Karpas-422 (cell line): ENCODE results near the gene CRMP1. TPM values are rescaled to one million over a fixed set of nuclear protein-coding genes. Genes with fewer than 3 reads are reported as not detected.

ENCODE experiments used
- DNase-seq: peaks from one replicate; pipeline ENCODE4 v3.0.0-alpha.2; 2015
- H2AFZ ChIP-seq: fragments of 200-600 bp; sonication (generic); 2 replicates; pipeline ENCODE4 v1.6.1; 2014; ENCODE audit warnings: antibody characterized with exemption, low read length, mixed read lengths
- H3K27ac ChIP-seq: fragments of 200-600 bp; sonication (generic); 2 replicates; pipeline ENCODE4 v1.5.1; 2014; ENCODE audit warnings: mild to moderate bottlenecking, low read length, moderate library complexity
- H3K27me3 ChIP-seq: fragments of 200-600 bp; sonication (generic); 2 replicates; pipeline ENCODE4 v1.6.1; 2014; ENCODE audit warnings: low read length, mixed read lengths
- H3K36me3 ChIP-seq: fragments of 200-600 bp; sonication (generic); 2 replicates; pipeline ENCODE4 v1.6.1; 2014; ENCODE audit warnings: low read length, mixed read lengths; ENCODE audit not compliant: insufficient read depth
- H3K4me1 ChIP-seq: fragments of 200-600 bp; sonication (generic); 2 replicates; pipeline ENCODE4 v1.6.1; 2014; ENCODE audit warnings: mild to moderate bottlenecking, low read length, mixed read lengths
- H3K4me2 ChIP-seq: fragments of 200-600 bp; sonication (generic); 2 replicates; pipeline ENCODE4 v1.6.1; 2014; ENCODE audit warnings: low read length, low read depth, mild to moderate bottlenecking; ENCODE audit not compliant: poor library complexity, severe bottlenecking
- H3K4me3 ChIP-seq: fragments of 200-600 bp; sonication (generic); 2 replicates; pipeline ENCODE4 v1.5.1; 2014; ENCODE audit warnings: mild to moderate bottlenecking, antibody characterized with exemption, low read length, mixed read lengths
- H3K79me2 ChIP-seq: fragments of 200-600 bp; sonication (generic); 2 replicates; pipeline ENCODE4 v1.6.1; 2014; ENCODE audit warnings: mild to moderate bottlenecking, low read length, mixed read lengths
- H3K9ac ChIP-seq: fragments of 200-600 bp; sonication (generic); 2 replicates; pipeline ENCODE4 v1.6.0; 2014; ENCODE audit warnings: low read length
- H3K9me2 ChIP-seq: fragments of 200-600 bp; sonication (generic), shearing (Covaris generic); replicated peaks from 2 replicates; pipeline ENCODE4 v1.6.0; 2014; ENCODE audit warnings: mild to moderate bottlenecking, low read length, moderate library complexity; ENCODE audit not compliant: insufficient read depth
- H3K9me3 ChIP-seq: fragments of 300-700, 200-600 bp; sonication (generic); 2 replicates; pipeline ENCODE4 v1.6.1; 2014; ENCODE audit warnings: low read length, mixed read lengths
- H4K20me1 ChIP-seq: fragments of 200-600 bp; sonication (generic); 2 replicates; pipeline ENCODE4 v1.6.1; 2014; ENCODE audit warnings: mild to moderate bottlenecking, antibody characterized with exemption, low read length, low read depth; ENCODE audit not compliant: insufficient read depth
- total RNA-seq: library from RNA; depleted of rRNA; stranded (reverse); fragments of >200 nt; shearing (Covaris generic); gene quantifications from 2 replicates; pipeline ENCODE4 v1.2.3, GENCODE V29; 2014; ENCODE audit warnings: low replicate concordance; rRNA removed

The CRMP1 gene
- 0.40 and 0.48 TPM in 2 replicates for total RNA-seq

DNA sequence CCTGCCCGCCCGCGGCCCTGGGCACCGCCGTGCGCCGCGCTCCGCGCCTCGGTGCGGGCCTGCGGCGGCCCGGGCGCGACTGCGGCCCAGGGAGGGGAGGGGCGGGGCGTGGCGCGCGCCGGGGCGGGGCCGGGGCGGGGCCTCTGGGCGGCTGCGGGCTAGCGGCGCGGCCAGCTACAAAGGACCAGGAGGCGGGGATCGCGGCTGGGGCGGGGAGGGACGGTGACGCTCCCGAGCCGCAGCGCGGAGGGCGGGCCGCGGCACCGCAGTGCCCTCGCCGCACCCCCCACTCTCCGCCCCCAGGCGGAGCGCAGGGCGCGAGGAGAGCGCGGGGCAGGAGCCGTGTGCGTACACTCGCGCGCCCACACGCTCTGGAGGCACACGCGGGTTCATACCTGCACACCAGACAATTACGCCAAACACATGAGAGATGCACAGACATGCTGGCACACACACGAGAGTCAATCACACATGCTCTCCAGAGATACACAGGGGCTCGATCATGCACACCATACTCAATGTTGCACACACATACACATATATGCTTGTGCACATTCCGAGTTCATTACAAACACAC, at the start of gene CRMP1:
TSS of gene CRMP1 (minus strand) at position 83 of the 577 bp plus-strand sequence. CDS start 117 bp downstream, outside the sequence.
- H3K27ac ChIP-seq, result no peak within 1 kb of the TSS
- no peak within 1 kb of the TSS for H2AFZ ChIP-seq
- H3K79me2 ChIP-seq, result no peaks in the 10 kb centered on the region
- H3K9ac ChIP-seq, result no peak within 1 kb of the TSS
- peaks cover 5% of the 10 kb centered on the region; the same call in 1 of the 2 replicates for H3K27me3 ChIP-seq
- H4K20me1 ChIP-seq, result no peaks in the 10 kb centered on the region
- no peak for DNase-seq
- H3K4me2 ChIP-seq, result peak within 1 kb of the TSS; percentile 13
- H3K36me3 ChIP-seq, result no peaks in the 10 kb centered on the region; the same call in 1 of the 2 replicates
- no peak within 1 kb of the TSS for H3K4me3 ChIP-seq
- peaks cover 5% of the 10 kb centered on the region; the same call in 1 of the 2 replicates for H3K9me3 ChIP-seq
- no peaks in the 10 kb centered on the region for H3K9me2 ChIP-seq
- peaks cover 41% of the 10 kb centered on the region for H3K4me1 ChIP-seq

- no peaks in the 10 kb centered on the region for H3K79me2 ChIP-seq
- H3K4me1 ChIP-seq, result peaks cover 40% of the 10 kb centered on the region
- H4K20me1 ChIP-seq, result no peaks in the 10 kb centered on the region
- H3K9me3 ChIP-seq, result peaks cover 24% of the 10 kb centered on the region
- H3K4me2 ChIP-seq, result no peak overlapping the region
- H2AFZ ChIP-seq, result no peak overlapping the region
- no peaks in the 10 kb centered on the region for H3K27me3 ChIP-seq
- H3K9me2 ChIP-seq, result no peaks in the 10 kb centered on the region
- no peak overlapping the region for H3K9ac ChIP-seq
- H3K4me3 ChIP-seq, result no peak overlapping the region
- no peak for DNase-seq
- H3K36me3 ChIP-seq, result peaks cover 8% of the 10 kb centered on the region; the same call in 1 of the 2 replicates
- no peak overlapping the region for H3K27ac ChIP-seq
These were observed 48.7 kb upstream of the CRMP1 start for GRCh38 chr4:5941601-5942000.

DNA sequence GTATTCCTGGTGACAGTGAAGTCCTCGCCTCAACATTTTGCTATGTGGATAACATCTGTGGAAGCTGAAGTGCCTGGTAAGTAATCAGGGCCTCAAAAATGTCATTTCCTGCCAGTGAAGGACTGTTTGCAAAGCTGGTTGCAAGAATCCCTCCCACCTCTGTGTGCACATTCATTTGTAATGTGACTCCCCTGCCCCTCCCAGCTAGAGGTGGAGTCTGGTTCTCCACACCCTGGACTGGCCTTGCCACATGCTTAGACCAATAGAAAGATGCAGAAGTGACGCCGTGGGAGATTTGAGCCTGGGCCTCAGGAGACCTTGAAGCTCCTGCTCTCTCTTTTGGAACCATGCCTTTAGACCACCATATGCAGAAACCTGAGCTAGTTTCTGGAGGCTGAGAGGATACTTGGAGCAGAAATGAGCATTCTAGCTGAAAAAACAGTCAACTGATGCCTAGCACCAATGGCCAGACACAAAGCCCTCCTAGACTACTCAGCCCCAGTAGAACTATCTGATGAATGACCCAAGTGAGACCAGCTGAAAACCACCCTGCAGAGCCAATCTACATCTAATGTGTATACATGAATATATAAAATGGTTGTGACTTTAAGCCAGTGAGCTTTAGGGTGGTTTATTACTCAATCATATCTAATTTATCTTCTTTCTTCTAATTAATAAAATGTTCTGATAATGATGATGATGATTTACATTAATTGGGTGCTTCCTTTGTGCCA, 47.8 kb upstream of the CRMP1 start:
- H4K20me1 ChIP-seq, result no peaks in the 10 kb centered on the region
- H3K4me1 ChIP-seq, result peaks cover 37% of the 10 kb centered on the region
- H3K36me3 ChIP-seq, result peaks cover 8% of the 10 kb centered on the region; the same call in 1 of the 2 replicates
- no peak overlapping the region for H3K4me3 ChIP-seq
- H3K9ac ChIP-seq, result no peak overlapping the region
- DNase-seq, result peak; percentile 90
- no peaks in the 10 kb centered on the region for H3K9me2 ChIP-seq
- H3K79me2 ChIP-seq, result no peaks in the 10 kb centered on the region
- H3K27me3 ChIP-seq, result no peaks in the 10 kb centered on the region
- peaks cover 14% of the 10 kb centered on the region for H3K9me3 ChIP-seq
- peak overlapping the region; percentile 49; the same call in 1 of the 2 replicates for H3K27ac ChIP-seq
- peak overlapping the region; percentile 23 for H3K4me2 ChIP-seq
- H2AFZ ChIP-seq, result no peak overlapping the region

DNA sequence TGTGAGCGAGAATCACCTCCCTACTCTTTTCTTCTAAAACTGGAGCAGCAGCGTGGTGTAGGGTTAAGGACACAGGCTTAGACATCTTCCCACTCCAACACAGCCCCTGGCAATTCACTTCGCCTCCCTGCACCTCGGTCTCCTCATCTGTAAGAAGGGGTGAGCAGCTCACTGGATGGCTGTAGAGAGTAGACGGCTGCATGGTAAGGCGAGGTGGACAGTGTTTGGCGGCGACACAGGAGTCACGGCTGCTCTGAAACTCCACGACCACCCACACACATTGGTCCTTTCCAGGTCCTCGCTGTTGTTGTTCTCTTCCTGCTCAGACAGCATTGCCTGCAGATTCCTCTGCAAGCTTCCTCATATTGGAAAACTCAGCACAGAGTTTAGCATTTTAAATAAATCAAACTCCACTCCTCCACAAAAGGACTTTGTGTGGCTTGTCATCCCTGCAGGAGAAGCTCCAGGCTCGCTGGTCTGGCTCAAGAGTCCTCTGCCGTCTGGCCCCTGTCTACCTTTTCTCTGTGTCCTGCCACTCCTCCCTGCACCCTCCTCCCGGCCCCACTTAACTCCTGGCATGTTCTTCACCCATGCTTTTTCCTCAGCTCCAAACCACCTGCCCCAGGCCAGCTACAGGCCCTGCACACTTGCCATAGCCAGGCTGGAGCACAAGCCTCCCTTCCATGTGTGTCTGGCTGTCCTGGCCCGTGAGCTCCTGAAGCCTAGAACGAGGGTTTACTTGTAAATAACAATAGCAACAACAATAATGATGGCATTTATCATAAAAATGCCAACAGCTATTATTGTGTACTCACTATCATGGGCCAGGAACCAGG, 41.3 kb upstream of the CRMP1 start:
- H3K4me3 ChIP-seq, result no peak overlapping the region
- H3K27ac ChIP-seq, result no peak overlapping the region
- H3K4me1 ChIP-seq, result peaks cover 44% of the 10 kb centered on the region
- no peak overlapping the region for H3K4me2 ChIP-seq
- no peaks in the 10 kb centered on the region for H4K20me1 ChIP-seq
- no peak for DNase-seq
- H3K9ac ChIP-seq, result no peak overlapping the region
- H2AFZ ChIP-seq, result no peak overlapping the region
- no peaks in the 10 kb centered on the region for H3K36me3 ChIP-seq
- no peaks in the 10 kb centered on the region for H3K79me2 ChIP-seq
- no peaks in the 10 kb centered on the region for H3K9me3 ChIP-seq
- no peaks in the 10 kb centered on the region for H3K27me3 ChIP-seq
- H3K9me2 ChIP-seq, result no peaks in the 10 kb centered on the region

DNA sequence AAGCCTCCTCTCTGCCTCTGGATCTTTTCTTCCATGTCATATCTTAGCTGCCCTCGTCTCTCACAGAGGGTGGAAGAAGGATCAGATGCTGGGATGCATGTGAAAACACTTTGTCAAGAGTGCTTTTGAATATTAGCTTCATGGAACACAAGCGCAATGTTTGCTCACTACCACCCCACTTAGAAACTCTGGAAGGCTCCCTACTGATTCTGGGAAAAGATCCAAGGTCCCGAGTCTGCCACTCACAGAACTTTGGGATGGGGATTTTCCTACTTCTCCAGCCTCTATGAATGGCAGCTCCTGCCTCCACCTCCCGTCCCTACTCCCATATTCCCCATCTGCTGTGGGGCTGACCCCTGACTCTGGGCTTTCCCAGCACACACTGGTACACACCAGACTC, 40.2 kb upstream of the CRMP1 start:
- DNase-seq, result no peak
- Histone ChIP-seq H3K4me1 (peaks cover 55% of the 10 kb centered on the region), H3K27ac (no peak overlapping the region), H3K79me2 (no peaks in the 10 kb centered on the region), H4K20me1 (no peaks in the 10 kb centered on the region), H2AFZ (no peak overlapping the region), H3K9ac (no peak overlapping the region), H3K9me3 (no peaks in the 10 kb centered on the region), H3K27me3 (no peaks in the 10 kb centered on the region), H3K9me2 (no peaks in the 10 kb centered on the region), H3K4me3 (no peak overlapping the region), H3K4me2 (no peak overlapping the region), H3K36me3 (no peaks in the 10 kb centered on the region)

DNA sequence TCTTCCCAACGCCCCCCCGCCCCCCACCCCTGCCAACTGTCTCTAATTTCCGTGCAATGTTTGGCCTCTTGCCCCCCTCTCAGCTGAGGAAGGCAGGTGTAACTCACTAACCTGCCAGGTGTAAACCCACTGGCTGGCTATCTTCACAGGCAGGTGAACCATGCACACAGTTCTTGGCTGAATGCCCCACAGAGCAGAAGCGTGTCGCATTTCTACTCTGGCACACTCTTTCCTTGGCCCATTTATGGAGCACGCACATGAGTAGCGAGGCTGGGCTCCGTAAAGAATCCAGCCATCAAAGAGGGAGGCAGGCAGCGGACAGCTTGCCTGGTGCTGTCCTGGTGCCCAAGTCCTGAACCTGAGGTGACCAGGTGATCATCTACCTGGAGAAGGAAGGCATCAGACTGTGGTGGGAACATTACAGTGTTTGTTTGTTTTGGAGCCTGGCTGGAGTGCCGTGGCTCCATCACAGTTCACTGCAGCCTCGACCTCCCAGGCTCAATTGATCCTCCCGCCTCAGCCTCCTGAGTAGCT, 39.2 kb upstream of the CRMP1 start:
- Histone ChIP-seq H3K27me3 (no peaks in the 10 kb centered on the region), H3K4me1 (peaks cover 64% of the 10 kb centered on the region), H3K9ac (no peak overlapping the region), H2AFZ (no peak overlapping the region), H3K36me3 (no peaks in the 10 kb centered on the region; the same call in 1 of the 2 replicates), H3K9me2 (no peaks in the 10 kb centered on the region), H3K79me2 (no peaks in the 10 kb centered on the region), H3K27ac (no peak overlapping the region), H4K20me1 (no peaks in the 10 kb centered on the region), H3K4me2 (peak overlapping the region; percentile 40), H3K9me3 (peaks cover 2% of the 10 kb centered on the region; the same call in 1 of the 2 replicates), H3K4me3 (no peak overlapping the region)
- no peak for DNase-seq

DNA sequence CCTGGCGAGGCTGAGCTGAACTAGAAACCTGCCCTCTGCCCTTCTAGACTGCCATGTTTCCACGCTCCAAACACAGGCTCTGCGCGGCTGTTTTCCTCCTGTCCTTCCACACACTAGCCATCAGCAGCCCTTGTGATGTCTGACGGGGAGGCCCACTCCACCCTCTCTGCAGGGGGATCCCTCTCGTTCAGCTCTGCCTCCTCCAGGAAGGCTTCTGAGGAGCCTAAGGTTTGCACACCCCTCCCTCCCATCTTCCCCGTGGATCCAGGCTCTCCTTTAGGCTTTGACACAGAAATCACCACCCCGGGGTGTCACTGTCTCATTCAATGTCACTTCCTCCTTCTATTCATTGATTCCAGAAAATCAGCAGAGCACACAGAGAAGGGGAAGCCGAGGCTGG, 38.6 kb upstream of the CRMP1 start:
- H3K9me2 ChIP-seq, result no peaks in the 10 kb centered on the region
- H3K4me3 ChIP-seq, result peak overlapping the region; percentile 15; the same call in 1 of the 2 replicates
- no peaks in the 10 kb centered on the region; the same call in 1 of the 2 replicates for H3K36me3 ChIP-seq
- H2AFZ ChIP-seq, result no peak overlapping the region
- H3K4me2 ChIP-seq, result peak overlapping the region; percentile 40
- no peaks in the 10 kb centered on the region for H3K27me3 ChIP-seq
- H3K4me1 ChIP-seq, result peaks cover 65% of the 10 kb centered on the region
- H3K79me2 ChIP-seq, result no peaks in the 10 kb centered on the region
- peak overlapping the region; percentile 41; the same call in 1 of the 2 replicates for H3K27ac ChIP-seq
- peaks cover 8% of the 10 kb centered on the region; the same call in 1 of the 2 replicates for H3K9me3 ChIP-seq
- no peak overlapping the region; the same call in 1 of the 2 replicates for H3K9ac ChIP-seq
- no peaks in the 10 kb centered on the region for H4K20me1 ChIP-seq
- DNase-seq, result no peak
